ENCODE results near the gene CREB5. TPM values are rescaled to one million over a fixed set of nuclear protein-coding genes. Genes with fewer than 3 reads are reported as not detected.

CREB5 gene
- total RNA-seq, 4 donors from 2014 or later, result 0.88 to 31.4 (median 15.9) TPM

GRCh38 chr7:28407651-28408050 lies 4.7 kb upstream of the CREB5 start:
- peak overlapping the region in 3 of 4 donors; percentile 23 to 78 (median 74) for H3K27ac ChIP-seq
- H3K4me3 ChIP-seq, result no peak overlapping the region
- no peaks in the 10 kb centered on the region for H3K9me3 ChIP-seq
- H3K4me1 ChIP-seq, result peaks cover 0 to 17% (median 7%) of the 10 kb centered on the region in 4 donors
- TF ChIP-seq, protein P1, sequence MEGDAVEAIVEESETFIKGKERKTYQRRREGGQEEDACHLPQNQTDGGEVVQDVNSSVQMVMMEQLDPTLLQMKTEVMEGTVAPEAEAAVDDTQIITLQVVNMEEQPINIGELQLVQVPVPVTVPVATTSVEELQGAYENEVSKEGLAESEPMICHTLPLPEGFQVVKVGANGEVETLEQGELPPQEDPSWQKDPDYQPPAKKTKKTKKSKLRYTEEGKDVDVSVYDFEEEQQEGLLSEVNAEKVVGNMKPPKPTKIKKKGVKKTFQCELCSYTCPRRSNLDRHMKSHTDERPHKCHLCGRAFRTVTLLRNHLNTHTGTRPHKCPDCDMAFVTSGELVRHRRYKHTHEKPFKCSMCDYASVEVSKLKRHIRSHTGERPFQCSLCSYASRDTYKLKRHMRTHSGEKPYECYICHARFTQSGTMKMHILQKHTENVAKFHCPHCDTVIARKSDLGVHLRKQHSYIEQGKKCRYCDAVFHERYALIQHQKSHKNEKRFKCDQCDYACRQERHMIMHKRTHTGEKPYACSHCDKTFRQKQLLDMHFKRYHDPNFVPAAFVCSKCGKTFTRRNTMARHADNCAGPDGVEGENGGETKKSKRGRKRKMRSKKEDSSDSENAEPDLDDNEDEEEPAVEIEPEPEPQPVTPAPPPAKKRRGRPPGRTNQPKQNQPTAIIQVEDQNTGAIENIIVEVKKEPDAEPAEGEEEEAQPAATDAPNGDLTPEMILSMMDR (IDR thresholded peaks at IDR 0.05), result no peak
- TF ChIP-seq POLR2A (IDR thresholded peaks at IDR 0.05), result no peak
- no peak for DNase-seq
- no peaks in the 10 kb centered on the region for H3K27me3 ChIP-seq
- H3K36me3 ChIP-seq, result no peaks in the 10 kb centered on the region

- Histone ChIP-seq H3K4me1 (peaks cover 0 to 17% (median 7%) of the 10 kb centered on the region in 4 donors), H3K9me3 (no peaks in the 10 kb centered on the region), H3K27me3 (no peaks in the 10 kb centered on the region), H3K36me3 (no peaks in the 10 kb centered on the region), H3K27ac (peak overlapping the region; percentile 12 to 78 (median 48)), H3K4me3 (peak overlapping the region; percentile 32 to 53 (median 51))
- TF ChIP-seq, protein P1 (IDR thresholded peaks at IDR 0.05), result no peak
- DNase-seq, result peak in 1 of 3 donors; percentile 52
Observed at GRCh38 chr7:28408105-28408959, 4.0 kb upstream of the CREB5 start.

GRCh38 chr7:28408960-28409715 lies 3.2 kb upstream of the CREB5 start:
- peak overlapping the region; percentile 45 to 78 (median 62) for H3K27ac ChIP-seq

DNA sequence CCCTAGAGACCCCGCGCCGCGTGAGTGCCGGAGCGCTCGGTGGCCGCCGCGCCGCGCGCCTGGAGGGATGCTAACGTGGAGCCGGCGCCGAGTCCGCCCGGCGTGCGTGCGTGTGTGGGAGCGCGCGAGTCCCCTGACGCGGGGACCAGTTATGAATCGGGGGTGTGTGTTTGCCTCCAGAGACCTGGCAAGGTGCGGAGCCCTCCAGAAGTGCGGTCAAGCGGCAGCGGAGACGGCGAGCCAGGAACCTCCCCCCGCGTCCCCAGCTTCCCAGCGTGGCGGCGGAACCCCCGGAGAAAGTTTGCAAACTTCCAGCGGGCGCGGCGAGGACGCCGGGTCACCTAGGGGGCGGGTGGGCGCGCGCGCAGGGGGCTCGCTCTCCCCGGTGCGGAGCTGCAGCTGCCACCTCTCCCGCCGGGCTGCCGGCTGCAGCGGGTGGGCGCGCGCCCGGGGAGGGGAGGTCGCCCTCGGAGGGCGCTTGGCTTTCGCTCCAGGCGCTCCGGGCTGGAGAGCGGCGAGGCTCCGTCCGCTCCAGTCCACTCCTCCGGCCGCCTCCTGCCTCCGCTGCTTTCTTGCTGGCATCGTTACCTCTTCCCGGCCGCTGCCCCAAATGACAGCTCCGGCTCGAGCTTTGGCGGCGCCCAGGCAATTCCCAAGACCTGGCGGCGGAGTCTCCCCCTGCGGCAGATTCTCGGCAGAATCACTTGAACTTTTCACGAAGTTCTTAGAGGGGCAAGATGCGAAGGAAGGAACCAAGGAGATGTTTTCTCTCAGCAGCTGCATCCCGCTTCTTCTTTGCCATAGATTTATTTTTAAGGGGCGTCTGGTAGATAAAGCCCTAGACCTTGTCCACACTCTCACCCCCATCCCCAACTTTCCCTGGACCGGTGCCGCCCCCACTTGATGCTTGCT lies 2.3 kb upstream of the CREB5 start:
- peak in 1 of 3 donors; percentile 50 for DNase-seq
- no peaks in the 10 kb centered on the region for H3K36me3 ChIP-seq
- H3K9me3 ChIP-seq, result no peaks in the 10 kb centered on the region
- H3K4me3 ChIP-seq, result peak overlapping the region; percentile 32 to 53 (median 51)
- peaks cover 0 to 17% (median 7%) of the 10 kb centered on the region in 4 donors for H3K4me1 ChIP-seq
- TF ChIP-seq, protein P1 (IDR thresholded peaks at IDR 0.05), result no peak
- no peak for TF ChIP-seq POLR2A (IDR thresholded peaks at IDR 0.05)
- H3K27ac ChIP-seq, result peak overlapping the region; percentile 45 to 78 (median 62)
- H3K27me3 ChIP-seq, result no peaks in the 10 kb centered on the region

More at GRCh38 chr7:28408960-28409715, 3.2 kb upstream of the CREB5 start:
- TF ChIP-seq, protein P1 (IDR thresholded peaks at IDR 0.05), result no peak
- TF ChIP-seq POLR2A (IDR thresholded peaks at IDR 0.05), result peak in 1 of 2 donors; percentile 18
- H3K36me3 ChIP-seq, result no peaks in the 10 kb centered on the region
- peak overlapping the region; percentile 32 to 53 (median 51) for H3K4me3 ChIP-seq
- H3K4me1 ChIP-seq, result peaks cover 0 to 17% (median 7%) of the 10 kb centered on the region in 4 donors
- DNase-seq, result peak; percentile 67 to 90 (median 78)
- no peaks in the 10 kb centered on the region for H3K9me3 ChIP-seq
- no peaks in the 10 kb centered on the region for H3K27me3 ChIP-seq
